Activated CD4-positive, alpha-beta T cell treated with anti-CD3 and anti-CD28 coated beads for 24 hours (primary cell): ENCODE results near the gene OOSP3.
"Not testable (repeated sequence)": the region's sequence is repeated elsewhere in the genome, so short reads cannot be mapped to it uniquely, and the experiment has no call there.

Experiments
- DNase-seq, 2 donors: peaks; one replicate each; pipeline ENCODE4 v3.0.0-alpha.2; 2020; ENCODE audit warnings: low read depth in 2 of 2

OOSP3 gene

GRCh38 chr11:59878575-59878974 lies at the start of gene OOSP3:
OOSP3 (plus strand) TSS chr11:59878782; CDS start chr11:59878809, 27 bp downstream.
- no peak for DNase-seq

GRCh38 chr11:59829358-59829757 lies 49.2 kb upstream of the OOSP3 start:
- no peak for DNase-seq

GRCh38 chr11:59833602-59834001 lies 45.0 kb upstream of the OOSP3 start:
- DNase-seq, result no peak

GRCh38 chr11:59839615-59840014 lies 39.0 kb upstream of the OOSP3 start:
- DNase-seq, result no peak

- no peak for DNase-seq
Observed at GRCh38 chr11:59841514-59841913, 37.1 kb upstream of the OOSP3 start.

- no peak for DNase-seq
Observed at GRCh38 chr11:59842316-59842715, 36.3 kb upstream of the OOSP3 start.

GRCh38 chr11:59845399-59845798 lies 33.2 kb upstream of the OOSP3 start, which contains the start of gene CBLIF:
CBLIF (minus strand) TSS chr11:59845499; CDS start chr11:59845453, 46 bp downstream.
- no peak for DNase-seq

- DNase-seq, result no peak
Observed at GRCh38 chr11:59846556-59846955, 32.0 kb upstream of the OOSP3 start.

GRCh38 chr11:59847626-59848025 lies 31.0 kb upstream of the OOSP3 start:
- no peak for DNase-seq

GRCh38 chr11:59848439-59848838 lies 30.1 kb upstream of the OOSP3 start:
- DNase-seq, result not testable (repeated sequence)

GRCh38 chr11:59849129-59849528 lies 29.5 kb upstream of the OOSP3 start:
- no peak for DNase-seq

GRCh38 chr11:59849551-59849950 lies 29.0 kb upstream of the OOSP3 start:
- not testable (repeated sequence) for DNase-seq

GRCh38 chr11:59851416-59851815 lies 27.2 kb upstream of the OOSP3 start:
- DNase-seq, result not testable (repeated sequence)

GRCh38 chr11:59854871-59855270 lies 23.7 kb upstream of the OOSP3 start:
- no peak for DNase-seq

GRCh38 chr11:59857439-59858434 lies 20.8 kb upstream of the OOSP3 start:
- DNase-seq, result no peak

GRCh38 chr11:59859673-59860072 lies 18.9 kb upstream of the OOSP3 start:
- DNase-seq, result no peak

- no peak for DNase-seq
Observed at GRCh38 chr11:59862252-59862651, 16.3 kb upstream of the OOSP3 start.

GRCh38 chr11:59865031-59865430 lies 13.6 kb upstream of the OOSP3 start:
- no peak for DNase-seq

- DNase-seq, result no peak
Observed at GRCh38 chr11:59866397-59866796, 12.2 kb upstream of the OOSP3 start, which contains the start of gene TCN1. TCN1 (minus strand) TSS chr11:59866487; CDS start chr11:59866470, 17 bp downstream.

- no peak for DNase-seq
Observed at GRCh38 chr11:59866836-59867235, 11.7 kb upstream of the OOSP3 start.

- no peak for DNase-seq
Observed at GRCh38 chr11:59867946-59868345, 10.6 kb upstream of the OOSP3 start.

- DNase-seq, result no peak
Observed at GRCh38 chr11:59872076-59872475, 6.5 kb upstream of the OOSP3 start.

- no peak for DNase-seq
Observed at GRCh38 chr11:59875856-59876519, 2.6 kb upstream of the OOSP3 start.
